Muscle layer of duodenum (tissue), 2 donors: Measurements from ENCODE around the gene IL13.

Experiments used
- H3K27ac ChIP-seq: one replicate; pipeline ENCODE4 v1.7.0; 2013; ENCODE audit warnings: mild to moderate bottlenecking, low read length
- H3K27me3 ChIP-seq: one replicate; pipeline ENCODE4 v1.7.0; 2013; ENCODE audit warnings: low read depth, mild to moderate bottlenecking, control low read depth, low read length
- H3K36me3 ChIP-seq, 2 donors: one replicate each; pipeline ENCODE4 v1.7.0; 2013; ENCODE audit warnings: low read length in 2 of 2, control low read depth in 1 of 2, mild to moderate bottlenecking in 1 of 2; ENCODE audit not compliant: insufficient read depth in 2 of 2, control insufficient read depth in 1 of 2
- H3K4me1 ChIP-seq, 2 donors: one replicate each; pipeline ENCODE4 v1.7.0; 2013; ENCODE audit warnings: low read length in 2 of 2, mild to moderate bottlenecking in 2 of 2, control low read depth in 1 of 2, moderate library complexity in 1 of 2; ENCODE audit not compliant: insufficient read depth in 2 of 2, control insufficient read depth in 1 of 2
- H3K4me3 ChIP-seq, 2 donors: one replicate each; pipeline ENCODE4 v1.7.0; 2013; ENCODE audit warnings: low read length in 2 of 2, low read depth in 1 of 2, mild to moderate bottlenecking in 1 of 2
- H3K9me3 ChIP-seq, 2 donors: one replicate each; pipeline ENCODE4 v1.7.0; 2013; ENCODE audit warnings: low read length in 2 of 2, control low read depth in 1 of 2, mild to moderate bottlenecking in 1 of 2; ENCODE audit not compliant: control insufficient read depth in 1 of 2
- donor health status: healthy.

IL13 gene

DNA sequence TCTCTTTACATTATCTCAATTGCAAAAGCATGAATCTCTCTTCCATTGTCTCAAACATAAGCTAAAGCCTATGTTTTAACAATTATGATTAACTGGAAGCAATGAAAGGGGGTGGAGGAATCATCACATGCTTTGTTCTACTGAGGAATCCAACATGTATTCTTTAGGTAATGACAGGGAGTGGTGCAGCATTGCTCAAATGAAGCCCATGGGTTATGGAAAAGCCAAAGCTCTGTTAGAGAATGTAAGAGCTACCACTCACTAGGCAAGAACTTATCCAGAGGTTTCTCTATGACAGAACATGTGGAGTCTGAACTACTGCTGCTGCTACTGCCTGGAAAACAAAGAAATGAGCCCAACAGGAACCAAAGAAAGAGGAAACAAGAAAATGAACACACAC, 50.7 kb downstream of the IL13 start:
- Histone ChIP-seq H3K36me3 (no peaks in the 10 kb centered on the region), H3K4me3 (no peak overlapping the region), H3K27me3 (no peaks in the 10 kb centered on the region), H3K4me1 (no peaks in the 10 kb centered on the region), H3K9me3 (no peaks in the 10 kb centered on the region), H3K27ac (no peak overlapping the region)
